Neural crest cell (in vitro differentiated cells): Measurements from ENCODE around the gene MYO1G. TPM values are rescaled to one million over a fixed set of nuclear protein-coding genes. Genes with fewer than 3 reads are reported as not detected.
"Not testable (repeated sequence)": the region's sequence is repeated elsewhere in the genome, so short reads cannot be mapped to it uniquely, and the experiment has no call there.

Experiments used
- DNase-seq: peaks from one replicate; pipeline ENCODE4 v3.0.0; 2021; ENCODE audit warnings: low read depth, mixed read lengths, low spot score
- H3K27ac Mint-ChIP-seq: one replicate; pipeline ENCODE4 v1.8.0; 2021; ENCODE audit warnings: mild to moderate bottlenecking, mixed read lengths; ENCODE audit not compliant: unreplicated experiment
- H3K27me3 Mint-ChIP-seq: 2 replicates; pipeline ENCODE4 v1.8.0; 2021; ENCODE audit warnings: low read depth, mild to moderate bottlenecking, mixed read lengths
- H3K36me3 Mint-ChIP-seq: 2 replicates; pipeline ENCODE4 v1.8.0; 2021; ENCODE audit warnings: low read depth, mild to moderate bottlenecking, mixed read lengths
- H3K4me1 Mint-ChIP-seq: 2 replicates; pipeline ENCODE4 v1.8.0; 2021; ENCODE audit warnings: mixed read lengths
- H3K4me3 Mint-ChIP-seq: one replicate; pipeline ENCODE4 v1.8.0; 2021; ENCODE audit warnings: mild to moderate bottlenecking, mixed read lengths
- H3K9me3 Mint-ChIP-seq: 2 replicates; pipeline ENCODE4 v1.8.0; 2021; ENCODE audit warnings: mixed read lengths
- total RNA-seq: library from RNA; stranded (reverse); gene quantifications from 2 replicates; pipeline ENCODE4 v1.2.1, GENCODE V29; 2021
- TF ChIP-seq, protein P1 (sequence below): fragments of 200-600 bp; sonication (generic); conservative IDR thresholded peaks from 2 replicates; pipeline ENCODE4 v1.5.0; 2021; ENCODE audit warnings: antibody characterized with exemption, mild to moderate bottlenecking

The MYO1G gene
- total RNA-seq, 1 donor from 2014 or later: 0.49 TPM

DNA sequence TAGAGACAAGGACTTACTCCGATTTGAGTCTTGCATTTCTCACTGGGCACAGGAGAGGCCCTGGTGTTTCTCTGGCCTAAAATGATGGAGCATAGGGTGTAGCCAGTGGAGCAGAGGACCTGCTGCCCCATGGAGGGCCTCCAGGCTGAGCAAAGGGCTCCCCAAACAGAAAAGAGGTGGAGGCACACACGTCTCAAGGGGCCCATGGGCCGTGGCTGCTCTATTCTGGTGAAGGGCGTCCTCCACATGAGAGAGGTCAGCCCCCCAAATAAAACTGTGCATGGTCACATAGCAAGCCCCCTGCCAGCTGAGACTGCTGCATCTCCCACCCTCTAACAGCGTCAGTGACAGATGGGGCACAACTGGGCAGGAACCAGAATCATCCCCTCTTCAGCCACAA lies 41.4 kb downstream of the MYO1G start:
- TF ChIP-seq, protein P1, sequence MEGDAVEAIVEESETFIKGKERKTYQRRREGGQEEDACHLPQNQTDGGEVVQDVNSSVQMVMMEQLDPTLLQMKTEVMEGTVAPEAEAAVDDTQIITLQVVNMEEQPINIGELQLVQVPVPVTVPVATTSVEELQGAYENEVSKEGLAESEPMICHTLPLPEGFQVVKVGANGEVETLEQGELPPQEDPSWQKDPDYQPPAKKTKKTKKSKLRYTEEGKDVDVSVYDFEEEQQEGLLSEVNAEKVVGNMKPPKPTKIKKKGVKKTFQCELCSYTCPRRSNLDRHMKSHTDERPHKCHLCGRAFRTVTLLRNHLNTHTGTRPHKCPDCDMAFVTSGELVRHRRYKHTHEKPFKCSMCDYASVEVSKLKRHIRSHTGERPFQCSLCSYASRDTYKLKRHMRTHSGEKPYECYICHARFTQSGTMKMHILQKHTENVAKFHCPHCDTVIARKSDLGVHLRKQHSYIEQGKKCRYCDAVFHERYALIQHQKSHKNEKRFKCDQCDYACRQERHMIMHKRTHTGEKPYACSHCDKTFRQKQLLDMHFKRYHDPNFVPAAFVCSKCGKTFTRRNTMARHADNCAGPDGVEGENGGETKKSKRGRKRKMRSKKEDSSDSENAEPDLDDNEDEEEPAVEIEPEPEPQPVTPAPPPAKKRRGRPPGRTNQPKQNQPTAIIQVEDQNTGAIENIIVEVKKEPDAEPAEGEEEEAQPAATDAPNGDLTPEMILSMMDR: no peak
- Mint-ChIP-seq H3K4me1 (no peaks in the 10 kb centered on the region), H3K36me3 (no peaks in the 10 kb centered on the region), H3K9me3 (no peaks in the 10 kb centered on the region), H3K27me3 (peaks cover 47% of the 10 kb centered on the region), H3K4me3 (no peak overlapping the region), H3K27ac (no peak overlapping the region)
- no peak for DNase-seq

DNA sequence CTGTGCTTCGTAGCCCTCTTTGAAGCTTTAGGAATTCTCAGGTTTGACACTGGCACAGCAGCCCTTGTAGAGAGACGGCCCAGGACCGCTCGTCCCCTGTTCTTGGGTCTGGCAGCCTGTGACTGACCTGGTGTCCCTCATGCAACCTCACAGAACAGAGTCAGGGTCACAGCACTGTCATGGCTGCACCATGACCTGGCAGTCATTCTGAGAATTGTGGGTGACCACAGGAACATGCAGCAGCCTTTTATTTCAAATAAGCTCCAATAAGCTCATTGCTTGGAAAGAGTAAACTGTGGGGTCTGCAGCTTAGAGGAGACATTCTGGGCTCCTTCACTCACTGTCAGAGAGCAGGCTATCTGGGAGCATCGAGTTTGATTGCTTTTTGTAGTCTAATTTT lies 42.5 kb downstream of the MYO1G start:
- peaks cover 40% of the 10 kb centered on the region for H3K27me3 Mint-ChIP-seq
- no peaks in the 10 kb centered on the region for H3K36me3 Mint-ChIP-seq
- no peak overlapping the region for H3K4me3 Mint-ChIP-seq
- no peak for DNase-seq
- TF ChIP-seq, protein P1: no peak
- H3K4me1 Mint-ChIP-seq: no peaks in the 10 kb centered on the region
- no peaks in the 10 kb centered on the region for H3K9me3 Mint-ChIP-seq
- H3K27ac Mint-ChIP-seq: no peak overlapping the region

DNA sequence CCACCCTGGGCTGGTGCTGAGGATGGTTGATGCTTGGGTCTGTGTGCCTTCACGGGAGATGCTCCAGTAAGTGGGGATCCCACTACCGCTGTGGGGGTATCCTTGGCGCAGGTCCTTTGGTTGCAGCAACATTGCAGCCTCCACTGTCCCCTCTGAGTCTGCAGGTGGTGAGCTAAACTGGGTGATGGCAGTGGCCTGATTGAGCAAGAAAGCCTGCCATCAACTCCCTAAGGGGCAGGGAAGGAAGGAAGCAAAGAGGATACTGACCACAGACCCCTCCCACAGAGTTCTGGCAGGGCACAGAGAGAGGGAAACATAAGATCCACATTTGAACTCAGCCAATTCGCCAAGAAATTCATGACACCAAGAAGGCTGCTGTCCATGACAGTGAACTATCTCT lies 43.2 kb downstream of the MYO1G start:
- TF ChIP-seq, protein P1: no peak
- Mint-ChIP-seq H3K27me3 (peaks cover 35% of the 10 kb centered on the region), H3K27ac (no peak overlapping the region), H3K9me3 (no peaks in the 10 kb centered on the region), H3K36me3 (no peaks in the 10 kb centered on the region), H3K4me3 (no peak overlapping the region), H3K4me1 (no peaks in the 10 kb centered on the region)
- DNase-seq: no peak

DNA sequence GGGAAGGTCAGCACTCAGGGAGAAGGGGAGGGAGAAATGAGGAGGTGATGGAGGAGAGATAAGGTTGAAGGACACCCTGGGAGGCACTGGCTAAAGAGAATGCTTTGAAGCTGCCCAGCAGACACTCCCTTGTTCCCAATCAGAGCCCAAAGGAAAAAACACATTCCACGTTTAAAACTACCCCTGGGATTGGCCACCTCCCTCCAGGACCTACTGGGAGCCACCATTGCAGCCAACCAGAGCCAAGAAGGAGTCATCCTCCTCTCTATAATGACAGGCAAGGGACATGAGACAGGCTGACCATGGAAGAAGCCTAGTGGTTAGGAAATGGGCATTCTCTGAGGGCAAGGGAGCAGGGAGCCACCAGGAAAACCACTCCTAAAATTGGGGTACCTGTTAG lies 43.8 kb downstream of the MYO1G start:
- no peak for DNase-seq
- Mint-ChIP-seq H3K4me1 (no peaks in the 10 kb centered on the region), H3K27me3 (peaks cover 33% of the 10 kb centered on the region), H3K9me3 (no peaks in the 10 kb centered on the region), H3K27ac (no peak overlapping the region), H3K4me3 (no peak overlapping the region), H3K36me3 (no peaks in the 10 kb centered on the region)
- TF ChIP-seq, protein P1: no peak

DNA sequence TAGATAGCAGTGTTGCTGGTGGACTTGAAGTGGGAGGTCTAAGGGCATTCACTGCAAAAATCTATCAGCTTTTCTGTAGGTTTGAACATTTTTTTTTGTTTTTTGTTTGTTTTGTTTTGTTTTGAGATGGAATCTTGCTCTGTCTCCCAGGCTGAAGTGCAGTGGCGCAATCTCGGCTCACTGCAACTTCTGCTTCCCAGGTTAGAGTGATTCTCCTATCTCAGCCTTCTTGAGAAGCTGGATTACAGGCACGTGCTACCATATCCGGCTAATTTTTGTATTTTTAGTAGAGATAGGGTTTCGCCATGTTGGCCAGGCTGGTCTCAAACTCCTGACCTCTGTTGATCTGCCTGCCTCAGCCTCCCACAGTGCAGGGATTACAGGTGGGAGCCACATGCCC lies 44.3 kb downstream of the MYO1G start:
- DNase-seq, H3K4me1 Mint-ChIP-seq, H3K36me3 Mint-ChIP-seq, H3K4me3 Mint-ChIP-seq, H3K27ac Mint-ChIP-seq, H3K9me3 Mint-ChIP-seq: not testable (repeated sequence)
- H3K27me3 Mint-ChIP-seq: peaks cover 33% of the 10 kb centered on the region

DNA sequence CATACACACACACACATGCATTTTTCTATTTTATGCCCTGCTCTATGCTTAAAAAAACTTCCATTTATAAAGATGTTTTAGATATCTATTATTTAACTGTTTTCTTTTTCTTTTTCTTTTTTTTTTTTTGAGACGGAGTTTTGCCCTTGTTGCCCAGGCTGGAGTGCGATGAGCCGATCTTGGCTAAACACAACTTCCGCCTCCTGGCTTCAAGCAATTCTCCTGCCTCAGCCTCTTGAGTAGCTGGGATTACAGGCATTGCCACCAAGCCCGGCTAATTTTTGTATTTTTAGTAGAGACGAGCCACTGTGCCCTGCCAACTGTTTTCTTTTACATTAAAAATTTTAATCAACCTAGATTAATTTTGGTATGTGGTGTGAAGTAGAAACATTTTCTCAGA lies 47.9 kb downstream of the MYO1G start:
- Mint-ChIP-seq H3K27ac (no peak overlapping the region), H3K4me3 (no peak overlapping the region), H3K9me3 (peaks cover 2% of the 10 kb centered on the region), H3K36me3 (no peaks in the 10 kb centered on the region), H3K4me1 (no peaks in the 10 kb centered on the region), H3K27me3 (peaks cover 23% of the 10 kb centered on the region)
- no peak for DNase-seq
- TF ChIP-seq, protein P1: no peak
